SKM-1 treated with dmso at 0.1 percent for 144 hours (cell line): ENCODE data around the gene IGSF5.
"Not testable (repeated sequence)": the region's sequence is repeated elsewhere in the genome, so short reads cannot be mapped to it uniquely, and the experiment has no call there.

ENCODE experiments used
- DNase-seq: peaks from one replicate; lab custom pipeline; 2025; ENCODE audit not compliant: unreplicated experiment; lab: John Stamatoyannopoulos, UW

Gene IGSF5

GRCh38 chr21:39744883-39745282, at the start of gene IGSF5:
Gene IGSF5, plus strand, starts transcription at chr21:39745183. Its CDS starts 327 bp downstream, at chr21:39745510.
- DNase-seq = not testable (repeated sequence)

GRCh38 chr21:39696196-39696595, 48.8 kb upstream of the IGSF5 start:
- DNase-seq = no peak

GRCh38 chr21:39696618-39697017, 48.4 kb upstream of the IGSF5 start:
- DNase-seq = no peak

- DNase-seq = no peak
These were observed 44.7 kb upstream of the IGSF5 start for GRCh38 chr21:39700318-39700717.

GRCh38 chr21:39703578-39703977, 41.4 kb upstream of the IGSF5 start:
- no peak for DNase-seq

GRCh38 chr21:39705849-39706248, 39.1 kb upstream of the IGSF5 start:
- no peak for DNase-seq

GRCh38 chr21:39707316-39707715, 37.7 kb upstream of the IGSF5 start:
- no peak for DNase-seq

- DNase-seq = no peak
These were observed 34.1 kb upstream of the IGSF5 start for GRCh38 chr21:39710866-39711265.

GRCh38 chr21:39712273-39712672, 32.7 kb upstream of the IGSF5 start:
- DNase-seq = no peak

- no peak for DNase-seq
These were observed 32.0 kb upstream of the IGSF5 start for GRCh38 chr21:39712976-39713375.

- no peak for DNase-seq
These were observed 31.1 kb upstream of the IGSF5 start for GRCh38 chr21:39713905-39714304.

GRCh38 chr21:39714331-39714730, 30.7 kb upstream of the IGSF5 start:
- DNase-seq = no peak

- peak; percentile 40 for DNase-seq
These were observed 29.1 kb upstream of the IGSF5 start for GRCh38 chr21:39715804-39716397.

GRCh38 chr21:39720126-39720778, 24.7 kb upstream of the IGSF5 start:
- no peak for DNase-seq

- no peak for DNase-seq
These were observed 23.1 kb upstream of the IGSF5 start for GRCh38 chr21:39721885-39722284.

- no peak for DNase-seq
These were observed 20.0 kb upstream of the IGSF5 start for GRCh38 chr21:39724944-39725343.

GRCh38 chr21:39726133-39726532, 18.9 kb upstream of the IGSF5 start:
- DNase-seq = no peak

- DNase-seq = no peak
These were observed 17.4 kb upstream of the IGSF5 start for GRCh38 chr21:39727401-39728120.

GRCh38 chr21:39728341-39728740, 16.6 kb upstream of the IGSF5 start:
- no peak for DNase-seq

GRCh38 chr21:39730418-39731157, 14.4 kb upstream of the IGSF5 start:
- DNase-seq = no peak

- DNase-seq = no peak
These were observed 8.3 kb upstream of the IGSF5 start for GRCh38 chr21:39736716-39737115.
